Stimulated activated CD4-positive, alpha-beta T cell treated with anti-CD3 and anti-CD28 coated beads, Interleukin-15, amount 100 ng/mL, for 24 hours (primary cell): ENCODE data around the gene NCMAP.

Experiments used
- DNase-seq: peaks from one replicate; pipeline ENCODE4 v3.0.0-alpha.2; 2020

The NCMAP gene

DNA sequence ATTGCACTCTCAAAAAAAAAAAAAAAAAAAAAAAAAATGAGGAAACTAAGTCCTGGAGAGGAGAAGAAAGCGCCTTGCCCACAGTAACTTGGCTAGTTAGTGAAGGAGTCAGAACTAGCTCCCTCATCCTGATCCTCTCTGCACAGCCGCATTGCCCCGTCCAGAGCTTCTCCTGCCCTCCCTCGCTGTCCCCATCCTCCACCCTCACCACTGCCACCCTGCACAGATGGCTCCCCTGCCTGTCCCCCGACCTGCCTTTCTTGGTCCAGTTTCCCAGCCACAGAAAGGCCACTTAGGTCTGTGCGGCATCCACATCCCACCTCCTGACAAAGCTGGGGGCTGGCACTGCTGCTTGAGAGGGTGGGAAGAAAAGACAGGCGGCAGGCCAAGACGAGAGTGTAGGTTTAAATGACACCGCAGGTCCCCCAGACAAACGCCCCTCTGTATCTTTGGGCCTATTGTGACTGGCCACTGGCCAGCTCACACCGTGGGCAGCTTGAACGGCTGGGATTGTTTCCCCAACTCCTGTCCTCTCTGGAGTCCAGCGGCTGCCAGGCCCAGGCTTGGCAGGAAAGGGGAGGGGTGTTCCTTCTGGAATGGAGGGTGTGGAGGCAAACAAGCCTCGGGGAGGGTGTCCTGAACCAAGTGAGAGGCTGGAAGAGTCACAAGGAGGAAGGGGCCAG is 20.2 kb downstream of the NCMAP start:
- no peak for DNase-seq

DNA sequence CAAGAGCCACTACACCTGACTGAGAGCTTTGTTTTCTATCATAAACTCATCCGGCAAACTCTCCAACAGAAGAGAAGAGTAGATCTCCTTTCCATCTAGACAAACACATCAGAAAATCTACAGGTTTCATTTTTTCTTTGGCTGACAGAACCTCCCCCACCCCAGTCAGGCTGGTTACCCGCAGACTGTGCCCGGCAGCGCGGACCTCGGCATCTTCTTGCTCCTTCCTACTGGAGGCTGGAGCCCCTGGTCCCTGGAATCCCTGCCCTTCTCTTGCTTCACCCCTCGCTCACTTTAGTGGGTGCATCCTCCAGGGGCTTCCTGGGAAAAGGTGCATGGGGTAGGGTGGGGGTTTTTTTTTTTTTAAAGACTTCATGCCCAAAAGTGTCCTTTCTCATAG is 23.0 kb downstream of the NCMAP start:
- DNase-seq, result no peak

DNA sequence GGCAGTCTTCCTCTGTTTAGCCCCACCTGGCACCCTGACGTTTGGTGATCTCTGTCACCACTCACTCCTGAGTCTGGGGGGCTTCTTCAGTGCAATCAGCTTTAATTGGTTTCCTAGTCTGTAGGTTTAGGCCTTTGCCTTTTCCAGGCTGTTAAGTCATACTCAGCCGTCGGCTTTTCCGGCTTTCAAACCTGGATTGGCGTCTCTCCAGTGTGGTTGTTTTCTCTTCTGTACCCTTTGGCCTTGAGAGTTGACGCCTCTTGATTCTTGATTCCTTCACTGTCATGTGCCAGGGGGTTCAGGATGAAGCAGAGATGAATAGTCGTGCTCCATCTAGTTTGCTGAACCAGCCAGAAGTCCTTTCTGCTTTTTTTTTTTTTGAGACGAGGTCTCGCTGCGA is 24.9 kb downstream of the NCMAP start:
- no peak for DNase-seq

DNA sequence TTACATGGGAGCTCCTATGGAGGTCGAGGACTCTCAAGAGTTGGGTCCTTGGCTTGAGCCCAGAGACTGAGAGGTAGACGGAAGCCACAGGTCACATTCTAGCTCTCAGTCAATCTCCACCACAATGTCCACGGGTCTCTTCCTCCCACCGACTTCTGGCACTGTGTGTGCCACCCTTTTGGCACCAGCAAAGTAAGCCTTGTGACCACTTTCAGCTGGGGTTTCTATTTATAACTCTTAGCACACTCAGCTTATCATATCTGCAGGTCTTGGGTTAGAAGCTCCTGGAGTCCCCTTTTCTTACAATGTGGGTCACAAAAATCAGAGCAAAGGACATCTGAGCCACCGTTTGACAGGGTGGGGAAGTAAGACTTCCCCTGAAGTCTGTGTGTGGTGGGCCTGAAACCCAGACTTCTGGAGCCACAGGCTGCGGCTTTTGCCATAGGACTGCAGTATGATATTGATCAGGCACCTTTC is 28.3 kb downstream of the NCMAP start:
- no peak for DNase-seq

DNA sequence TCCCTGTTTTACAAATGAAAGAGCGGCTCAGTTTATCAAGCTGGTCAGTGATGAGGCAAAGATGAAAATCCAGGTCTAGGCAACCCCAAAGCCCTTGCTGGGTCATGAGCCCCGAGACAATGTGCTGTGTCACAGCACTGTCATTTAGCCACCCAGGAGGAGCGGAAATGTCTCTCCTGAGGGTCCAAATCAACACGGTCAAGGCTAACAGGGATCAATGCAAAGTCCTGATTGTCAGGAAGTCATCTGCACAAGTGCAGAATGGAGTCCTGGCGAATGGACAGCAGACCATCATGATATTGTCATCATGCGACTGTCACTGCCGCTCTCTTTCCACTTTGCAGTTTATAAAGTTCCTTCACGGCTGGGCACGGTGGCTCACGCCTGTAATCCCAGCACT is 30.2 kb downstream of the NCMAP start:
- no peak for DNase-seq

DNA sequence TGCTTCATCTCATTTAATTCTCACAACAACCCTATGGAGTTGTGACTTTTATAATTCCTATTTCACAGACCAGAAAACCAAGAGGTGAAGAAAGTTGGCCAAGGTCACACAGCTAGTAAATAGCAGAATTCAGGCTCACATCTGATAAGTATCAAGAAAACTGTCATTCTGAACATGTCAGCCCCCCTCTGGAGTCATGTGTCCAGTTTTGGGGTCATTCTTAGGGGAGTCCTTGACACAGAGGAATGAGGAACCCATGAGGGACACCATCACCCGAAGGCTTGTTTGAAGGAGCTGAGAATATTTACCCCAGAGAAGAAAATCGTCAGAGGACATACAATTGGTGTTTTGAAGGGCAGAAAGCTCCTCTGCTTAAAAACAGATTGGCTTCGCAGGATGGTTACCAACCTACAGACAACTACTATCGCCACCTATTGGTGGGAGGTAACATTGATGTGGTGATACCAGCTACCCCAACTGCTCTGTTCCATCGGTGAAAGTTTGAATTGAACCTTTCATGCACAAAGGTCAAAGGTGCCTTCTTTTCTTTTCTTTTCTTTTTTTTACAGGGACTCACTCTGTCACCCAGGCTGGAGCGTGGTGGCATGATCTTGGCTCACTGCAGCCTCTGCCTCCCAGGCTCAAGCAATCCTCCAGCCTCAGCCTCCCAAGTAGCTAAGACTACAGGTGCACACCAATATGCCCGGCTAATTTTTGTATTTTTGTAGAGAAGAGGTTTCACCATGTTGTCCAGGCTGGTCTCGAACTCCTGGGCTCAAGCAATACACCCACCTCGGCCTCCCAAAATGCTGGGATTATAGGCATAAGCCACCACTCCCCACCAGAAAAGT is 31.3 kb downstream of the NCMAP start:
- peak; percentile 54 for DNase-seq

DNA sequence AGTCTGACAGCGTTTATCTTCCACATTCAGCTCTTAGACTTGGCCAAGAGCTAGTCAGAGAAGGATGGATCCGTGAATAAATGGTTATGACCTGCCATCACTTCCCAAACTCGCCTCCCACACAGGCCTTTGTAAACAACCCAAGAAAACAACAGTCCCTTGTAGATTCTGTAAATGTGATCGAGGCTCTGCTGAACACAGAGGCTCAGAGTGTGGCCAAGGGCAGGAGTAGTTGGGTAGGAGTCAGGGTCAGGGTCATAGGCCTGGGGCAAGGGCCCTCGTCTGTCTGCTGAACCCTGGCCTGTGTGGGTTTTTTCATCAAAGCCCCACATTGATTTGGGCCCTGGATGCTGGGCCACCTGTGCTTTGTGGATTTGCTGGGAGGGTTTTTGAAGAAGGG is 32.7 kb downstream of the NCMAP start:
- DNase-seq, result no peak

DNA sequence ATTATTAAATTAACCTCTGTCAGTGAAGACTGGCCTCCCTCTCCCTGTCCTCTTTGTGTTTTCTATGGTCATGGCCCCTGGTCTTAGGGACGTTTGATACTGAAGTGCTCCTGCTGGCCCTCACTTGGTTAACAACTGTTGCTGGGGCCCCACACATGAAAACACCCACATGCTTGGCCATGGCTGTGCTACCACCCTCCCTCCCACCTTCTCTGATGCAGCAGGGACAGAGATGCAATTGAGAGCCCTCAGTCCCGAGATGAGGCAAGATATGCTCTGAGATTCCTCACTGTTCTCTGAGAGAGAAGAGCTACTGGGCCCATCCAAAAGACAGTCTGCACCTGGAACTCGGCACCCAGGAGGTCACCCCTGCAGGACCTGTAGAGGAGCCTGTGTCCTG is 33.3 kb downstream of the NCMAP start:
- no peak for DNase-seq

DNA sequence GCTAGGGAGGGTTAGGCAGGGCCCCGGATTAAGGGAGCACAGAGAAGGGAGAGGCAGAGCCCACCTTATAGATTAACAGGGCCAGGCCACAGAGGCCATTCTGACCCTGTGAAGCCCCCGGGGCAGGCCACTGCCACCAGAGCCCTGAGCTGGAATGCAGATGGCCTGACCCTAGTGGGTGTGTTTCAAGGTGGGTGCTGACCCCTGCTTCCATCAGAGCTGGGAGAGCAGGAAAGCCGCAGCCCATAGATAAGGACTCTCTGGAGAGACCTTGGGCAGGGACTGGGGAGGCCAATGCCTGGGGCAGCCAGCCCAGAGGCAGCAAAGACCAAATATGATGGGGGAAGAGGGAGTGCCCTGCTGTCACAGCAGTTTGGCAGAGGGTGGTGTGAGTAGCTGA is 35.9 kb downstream of the NCMAP start:
- no peak for DNase-seq

DNA sequence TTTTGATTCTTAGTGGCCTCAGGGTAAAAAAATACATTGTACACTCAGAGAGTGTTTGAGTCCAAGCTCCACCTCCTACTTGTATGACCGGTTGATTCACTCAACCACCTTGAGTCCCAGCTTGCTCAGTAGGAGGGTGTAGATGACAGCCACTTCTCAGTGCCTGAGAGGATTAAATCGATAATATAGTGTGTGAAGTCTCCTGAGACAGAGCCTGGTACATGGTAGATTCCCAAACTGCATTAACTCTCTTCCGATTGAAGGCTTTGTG is 38.4 kb downstream of the NCMAP start:
- no peak for DNase-seq

DNA sequence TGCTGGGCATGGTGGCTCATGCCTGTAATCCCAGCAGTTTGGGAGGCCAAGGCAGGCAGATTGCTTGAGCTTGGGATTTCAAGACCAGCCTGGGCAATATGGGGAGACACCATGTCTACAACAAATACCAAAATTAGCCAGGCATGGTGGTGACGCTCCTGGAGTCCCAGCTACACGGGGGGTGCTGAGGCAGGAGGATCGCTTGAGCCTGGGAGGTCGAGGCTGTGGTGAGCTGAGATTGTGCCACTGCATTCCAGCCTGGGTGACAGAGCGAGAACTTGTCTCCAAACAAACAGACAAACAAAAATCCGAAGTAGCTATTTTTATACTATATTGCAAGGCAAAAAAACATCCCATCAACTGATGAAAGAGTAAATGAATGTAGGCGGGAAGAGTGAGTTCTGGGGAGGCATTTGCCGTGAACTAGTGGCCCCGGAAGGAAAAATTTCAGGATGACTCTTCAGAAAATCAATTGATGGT is 40.6 kb downstream of the NCMAP start:
- no peak for DNase-seq

DNA sequence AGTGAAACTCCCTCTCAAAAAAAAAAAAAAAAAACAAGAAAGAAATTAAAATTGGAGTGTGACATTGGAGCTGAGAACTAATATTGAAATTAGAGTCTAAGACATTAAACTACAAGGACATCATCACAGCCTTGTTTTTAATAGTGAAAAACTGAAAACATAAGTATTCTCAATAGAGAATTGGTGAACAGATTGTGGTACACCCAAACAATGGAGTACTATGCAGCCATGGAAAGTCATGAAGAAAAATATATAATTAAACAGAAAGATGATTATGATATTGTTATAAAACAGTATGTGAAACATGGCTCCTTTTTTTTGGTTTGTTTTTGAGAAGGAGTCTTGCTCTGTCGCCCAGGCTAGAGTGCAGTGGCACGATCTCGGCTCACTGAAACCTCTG is 43.4 kb downstream of the NCMAP start:
- DNase-seq, result no peak

DNA sequence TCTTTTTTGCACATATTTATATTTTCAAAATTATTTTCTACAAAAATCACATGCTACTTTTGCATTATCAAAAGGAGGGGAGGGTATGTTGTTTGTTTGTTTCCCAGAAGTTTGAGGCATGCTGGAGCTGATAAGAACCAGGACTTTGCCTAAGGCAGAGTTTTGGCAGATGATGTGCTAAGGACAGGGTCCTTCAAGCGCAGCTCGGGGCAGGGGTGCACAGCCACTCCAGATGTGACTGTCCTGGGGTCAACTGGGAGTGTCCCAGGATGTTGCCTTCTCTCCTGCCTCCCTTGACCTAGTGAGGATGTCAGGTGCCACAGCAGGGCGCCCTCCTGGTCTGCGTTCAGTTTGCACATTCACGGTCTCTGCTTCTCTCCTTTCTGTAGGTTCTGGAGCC is 44.7 kb downstream of the NCMAP start:
- no peak for DNase-seq

DNA sequence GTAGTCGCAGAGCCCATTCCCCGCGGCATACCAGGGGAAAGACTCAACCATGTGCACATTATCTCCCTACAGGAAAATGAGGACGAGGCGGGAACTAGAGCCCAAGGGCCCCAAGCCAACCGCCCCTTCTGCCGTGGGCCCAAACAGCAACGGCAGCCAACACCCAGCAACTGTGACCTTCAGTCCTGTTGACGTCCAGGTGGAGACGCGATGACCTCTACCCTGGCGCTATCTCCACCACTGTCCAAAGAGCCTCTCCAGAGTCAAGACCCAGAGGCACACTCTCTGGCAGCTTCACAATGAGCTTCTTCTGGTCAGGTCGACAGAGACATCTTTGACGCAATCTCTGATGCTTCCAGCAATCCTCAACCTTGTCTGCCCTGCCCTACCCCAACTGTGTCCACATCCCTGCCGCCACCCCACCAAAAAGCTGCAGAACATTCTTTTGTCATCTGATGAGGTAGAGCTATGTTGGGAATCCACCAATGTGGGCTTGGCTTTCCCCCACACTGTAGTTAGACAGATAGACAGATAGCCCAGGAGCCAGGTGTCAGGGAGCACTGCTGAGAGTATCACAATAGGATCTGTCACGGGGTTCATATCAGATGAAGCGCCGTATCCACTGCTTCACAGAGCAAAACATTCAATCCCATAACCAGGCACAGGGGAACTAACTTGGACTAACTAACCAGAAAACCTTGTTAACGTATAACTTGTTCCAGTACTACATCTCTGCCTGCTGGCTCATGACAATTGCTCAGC is 49.8 kb downstream of the NCMAP start:
- no peak for DNase-seq

DNA sequence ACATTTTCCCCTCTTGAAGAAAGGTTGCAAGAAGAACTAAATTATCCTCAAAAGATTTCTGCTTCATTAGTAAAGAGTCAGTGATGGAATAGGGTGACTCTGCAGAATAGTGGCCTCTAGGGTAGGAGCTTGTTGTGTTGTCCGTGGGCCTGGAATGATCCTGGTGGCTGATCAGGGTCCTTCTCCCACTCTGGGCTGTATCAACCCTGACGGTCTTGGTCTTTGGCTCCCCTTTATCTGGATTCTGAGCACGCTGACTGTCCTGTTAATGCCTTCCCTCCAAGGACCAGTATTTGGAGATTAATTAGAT is 50.4 kb downstream of the NCMAP start:
- no peak for DNase-seq

DNA sequence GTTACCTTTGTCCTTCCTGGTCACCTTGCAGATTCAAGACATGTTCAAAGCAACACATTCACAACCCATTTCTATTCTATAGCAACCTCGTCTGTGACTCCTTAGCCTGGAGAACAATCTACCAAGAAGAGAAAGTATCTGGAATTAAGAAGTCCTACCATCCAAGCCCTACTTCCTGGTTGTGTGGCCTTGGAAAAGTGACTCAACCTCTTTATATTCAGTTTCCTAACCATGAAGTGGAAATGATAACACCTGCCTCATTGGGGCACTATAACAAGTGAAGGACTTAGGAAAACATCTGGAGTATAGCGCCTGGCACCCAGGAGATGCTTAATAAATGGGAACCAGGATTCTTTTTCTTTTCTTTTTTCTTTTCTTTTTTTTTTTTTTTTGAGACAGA is 50.7 kb downstream of the NCMAP start:
- no peak for DNase-seq

DNA sequence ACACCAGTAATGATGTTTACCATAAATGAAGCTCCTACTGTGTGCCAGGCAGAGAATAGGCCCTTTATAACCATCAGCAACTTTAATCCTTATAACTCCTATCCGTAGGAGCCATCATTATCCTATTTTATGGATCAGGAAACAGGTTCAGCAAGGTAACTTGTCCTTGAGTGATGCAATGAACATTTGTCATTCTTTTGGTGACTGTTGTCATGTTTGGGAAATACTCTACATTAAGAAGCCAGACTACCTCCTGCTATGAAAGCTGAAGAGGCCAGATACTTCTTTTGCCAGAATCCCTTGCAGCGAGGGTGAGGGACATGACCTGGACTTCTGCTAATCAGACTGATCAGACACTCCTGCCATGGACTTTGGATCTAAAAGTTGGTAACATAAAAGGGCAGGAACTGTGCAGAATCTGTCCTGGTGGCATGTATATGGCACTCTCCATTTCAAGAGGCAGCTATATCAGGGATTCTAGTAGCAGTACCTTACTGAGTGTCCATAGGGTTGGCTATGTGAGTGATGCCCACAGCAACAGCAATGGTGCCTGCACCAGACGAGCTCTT is 54.1 kb downstream of the NCMAP start:
- no peak for DNase-seq

DNA sequence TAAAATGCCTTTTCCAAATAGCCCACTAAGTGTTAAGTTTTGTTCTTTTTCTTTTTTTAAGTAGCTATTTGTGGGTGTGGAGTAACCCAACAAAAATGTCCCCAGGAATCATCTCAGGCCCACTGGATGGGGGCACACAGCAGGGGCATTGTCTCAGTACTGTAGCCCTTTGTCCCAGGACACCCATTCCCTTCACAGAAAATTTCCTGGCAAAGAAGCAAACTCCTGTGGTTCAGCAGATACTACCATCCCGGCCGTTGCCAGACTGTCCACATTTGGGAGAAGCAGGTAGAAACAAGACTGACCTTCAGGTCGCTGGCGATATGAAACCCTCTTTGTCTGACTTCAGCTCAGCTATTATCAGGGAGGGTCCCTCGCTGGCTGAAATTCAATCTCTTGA is 63.5 kb downstream of the NCMAP start:
- no peak for DNase-seq

DNA sequence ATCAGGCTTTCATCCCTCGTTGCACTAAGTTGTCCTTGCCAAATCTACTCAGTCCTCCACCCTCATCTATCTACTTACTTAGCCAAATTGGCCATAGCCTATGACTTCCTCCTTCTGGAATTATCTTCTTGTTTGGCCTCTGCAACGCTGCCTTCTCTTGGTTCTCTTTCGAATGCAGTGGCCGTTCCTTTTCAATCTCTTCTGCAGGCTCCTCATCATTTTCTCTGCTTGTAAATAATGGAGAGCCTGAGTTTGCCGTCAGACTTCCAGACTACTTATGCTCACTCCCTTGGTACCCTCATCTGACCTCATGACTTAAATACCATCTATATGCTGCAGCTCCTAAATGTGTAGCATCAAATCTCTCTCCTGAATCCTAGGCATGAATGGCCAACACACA is 64.8 kb downstream of the NCMAP start:
- no peak for DNase-seq

DNA sequence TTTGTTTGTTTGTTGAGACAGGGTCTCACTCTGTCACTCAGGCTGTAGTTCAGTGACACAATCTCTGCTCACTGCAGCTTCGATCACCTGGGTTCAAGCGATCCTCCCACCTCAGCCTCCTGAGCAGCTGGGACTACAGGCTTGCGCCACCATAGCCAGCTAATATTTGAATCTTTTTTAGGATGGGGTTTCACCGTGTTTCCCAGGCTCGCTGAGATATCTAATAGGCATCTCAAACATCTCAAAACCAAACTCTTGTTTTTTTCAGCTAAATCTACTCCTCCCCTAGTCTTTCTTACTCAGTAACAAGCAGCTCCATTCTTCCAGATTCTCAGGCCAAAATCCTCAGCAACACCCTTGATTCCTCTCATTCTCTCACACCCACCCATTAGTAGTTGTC is 65.2 kb downstream of the NCMAP start:
- DNase-seq, result no peak

DNA sequence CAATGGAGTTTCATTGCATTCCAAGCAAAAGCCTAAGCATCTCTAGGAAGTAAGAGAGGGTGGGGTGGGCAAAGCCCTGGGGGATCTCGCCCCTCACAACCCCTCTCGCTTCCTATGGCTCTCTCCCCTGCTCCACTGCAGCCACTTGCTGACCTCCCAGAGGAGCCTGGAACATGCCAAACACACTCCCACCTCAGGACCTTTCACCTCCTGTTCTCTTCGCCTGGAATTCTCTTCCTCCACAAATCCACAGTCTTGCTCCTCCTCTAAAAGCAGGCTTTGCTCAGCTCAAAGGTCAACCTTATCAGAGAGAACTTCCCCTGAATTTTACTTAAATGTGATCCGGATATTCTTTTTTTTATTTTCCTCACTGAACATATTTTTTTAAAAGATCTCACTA is 66.3 kb downstream of the NCMAP start:
- DNase-seq, result no peak

DNA sequence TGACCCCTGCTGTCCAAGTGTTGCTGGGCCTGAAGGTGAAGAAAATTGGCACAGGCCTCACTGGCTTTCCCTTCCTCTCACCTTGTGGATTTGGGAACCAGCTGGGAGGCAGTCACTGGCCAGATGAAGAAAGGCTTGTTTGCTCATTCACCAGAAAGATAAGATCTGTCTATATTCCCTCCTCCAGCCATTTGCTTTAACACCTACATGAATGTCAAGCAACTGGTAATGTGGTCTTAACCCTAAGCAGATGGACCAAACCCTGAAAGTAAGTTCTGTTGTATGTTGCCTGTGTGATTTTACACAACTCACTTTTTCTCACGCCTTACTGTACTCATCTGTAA is 76.9 kb downstream of the NCMAP start:
- DNase-seq, result no peak

DNA sequence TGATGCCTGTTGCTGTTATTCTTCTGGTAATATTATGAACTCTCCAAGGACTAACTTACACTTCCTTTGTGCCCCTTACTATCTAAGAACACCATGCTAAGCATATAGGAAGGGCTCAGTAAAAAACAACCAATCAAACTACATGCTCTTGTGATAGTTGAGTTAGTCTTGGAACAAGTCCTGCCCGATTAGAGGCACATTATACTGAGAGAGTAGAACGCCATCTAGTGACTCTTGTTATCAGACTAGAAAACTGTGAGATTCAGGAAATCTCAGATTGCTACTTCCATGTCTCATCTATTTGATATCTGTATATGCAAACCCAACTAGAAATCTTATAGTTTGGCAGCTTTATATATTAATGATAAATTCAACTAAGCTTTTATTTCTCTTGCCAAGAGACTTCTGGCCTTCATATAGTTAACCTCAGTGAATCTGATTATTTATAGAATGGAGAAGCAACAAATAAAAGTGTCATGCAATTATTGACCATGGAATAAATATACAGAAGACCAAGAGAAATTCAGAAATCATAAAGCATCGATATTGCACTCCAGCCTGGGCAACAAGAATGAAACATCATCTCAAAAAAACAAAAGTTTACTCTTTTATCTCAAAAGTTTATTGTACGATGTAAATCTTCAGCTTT is 79.4 kb downstream of the NCMAP start:
- DNase-seq, result no peak
